GM12878 (cell line): ENCODE measurements around the gene CDPF1. TPM values are rescaled to one million over a fixed set of nuclear protein-coding genes. Genes with fewer than 3 reads are reported as not detected.

Experiments used
- ATAC-seq: fragments of 200-7000 bp; cut with Tn5 transposase; 3 replicates; pipeline ENCODE4 v1.9.1; 2020; ENCODE audit warnings: mild to moderate bottlenecking, moderate library complexity
- BruUV-seq: library from RNA; stranded (reverse); fragments of 400-500 nt; replicated peaks from 2 replicates; lab custom pipeline; 2021; lab: Mats Ljungman, UMichigan
- CTCF ChIA-PET: fragments of 300-600 bp; sonication (Branson Sonifier 250); formaldehyde crosslinking; extraction: SDS; loops from one replicate; lab custom pipeline; 2021; ENCODE audit warnings: inconsistent platforms; lab: Yijun Ruan, JAX
- POLR2A ChIA-PET: fragments of 350-600 bp; formaldehyde crosslinking; extraction: SDS; loops from one replicate; lab custom pipeline; 2021; ENCODE audit warnings: inconsistent platforms; lab: Charles Lee
- RAD21 ChIA-PET: fragments of 300-600 bp; sonication (Branson Sonifier 250); formaldehyde crosslinking; loops from one replicate; lab custom pipeline; 2023; ENCODE audit warnings: antibody characterized with exemption; ENCODE audit not compliant: unreplicated experiment; lab: Charles Lee
- SMC1A ChIA-PET: fragments of 300-600 bp; sonication (Branson Sonifier 250); formaldehyde crosslinking; loops from one replicate; lab custom pipeline; 2023; ENCODE audit not compliant: unreplicated experiment, uncharacterized antibody; lab: Charles Lee
- DNase-seq: peaks from one replicate; pipeline ENCODE4 v3.0.0-alpha.2; 2011; ENCODE audit warnings: low read depth, low spot score
- FAIRE-seq: peaks from 3 replicates; lab custom pipeline; 2011; peaks lifted over from hg19 to GRCh38; lab: Jason Lieb, UNC
- H2AFZ ChIP-seq: 2 replicates; pipeline ENCODE4 v1.6.0; 2011; ENCODE audit warnings: low read depth, low read length, control low read depth; ENCODE audit not compliant: control insufficient read depth
- H3K27ac ChIP-seq: 2 replicates; pipeline ENCODE4 v1.5.1; 2011; ENCODE audit warnings: control low read depth; ENCODE audit not compliant: control insufficient read depth, insufficient read depth
- H3K27me3 ChIP-seq, 2 experiments: replicated peaks in 1 of 2; 2 replicates each; pipeline versions ENCODE4 v1.6.0 to v1.6.1; 2011; ENCODE audit warnings: low read length in 1 of 2; ENCODE audit not compliant: control insufficient read depth in 2 of 2, insufficient read depth in 2 of 2
- H3K36me3 ChIP-seq, 2 experiments: 2 replicates each; pipeline ENCODE4 v1.5.1; 2011; ENCODE audit warnings: low read length in 1 of 2; ENCODE audit not compliant: control insufficient read depth in 2 of 2, insufficient read depth in 2 of 2
- H3K4me1 ChIP-seq: 2 replicates; pipeline ENCODE4 v1.6.1; 2011; ENCODE audit warnings: mild to moderate bottlenecking, low read length, moderate library complexity, mixed read lengths; ENCODE audit not compliant: control insufficient read depth, insufficient read depth
- H3K4me2 ChIP-seq: 2 replicates; pipeline ENCODE4 v1.6.0; 2011; ENCODE audit warnings: control low read depth; ENCODE audit not compliant: control insufficient read depth, insufficient read depth
- H3K4me3 ChIP-seq: fragments of 200-600 bp; sonication (generic); 2 replicates; pipeline ENCODE4 v1.5.1; 2016
- H3K79me2 ChIP-seq: 2 replicates; pipeline ENCODE4 v1.6.0; 2011; ENCODE audit warnings: low read length; ENCODE audit not compliant: control insufficient read depth, insufficient read depth
- H3K9ac ChIP-seq: 2 replicates; pipeline ENCODE4 v1.8.0; 2011; ENCODE audit warnings: low read length, control low read depth, mixed read lengths; ENCODE audit not compliant: control insufficient read depth, insufficient read depth
- H3K9me3 ChIP-seq: replicated peaks from 3 replicates; pipeline ENCODE4 v1.5.1; 2011; ENCODE audit warnings: mild to moderate bottlenecking, low read length; ENCODE audit not compliant: control insufficient read depth, insufficient read depth
- H4K20me1 ChIP-seq: 2 replicates; pipeline ENCODE4 v1.6.0; 2011; ENCODE audit not compliant: control insufficient read depth, insufficient read depth
- IRF4 ChIP-seq: IDR thresholded peaks from 2 replicates; pipeline ENCODE4 v1.6.1; 2011; ENCODE audit warnings: low read depth, low read length
- ZBED1 ChIP-seq: IDR thresholded peaks from 2 replicates; pipeline ENCODE4 v1.6.1; 2016; ENCODE audit warnings: borderline replicate concordance
- WGBS: methylation state at CpG from one replicate; pipeline ENCODE4 v1.1.6; 2016; ENCODE audit warnings: low lambda C conversion rate; ENCODE audit not compliant: insufficient replicate concordance, insufficient coverage; ENCODE audit errors: missing lambda C conversion rate; 5-methylcytosine and 5-hydroxymethylcytosine counted together
- in situ Hi-C: fragments of 300-500 bp; cut with MboI; formaldehyde crosslinking; loops from 9 replicates; pipeline ENCODE4 v1.14.3; 2018; ENCODE audit warnings: mixed read lengths
- intact Hi-C: fragments of 100-400 bp; cut with micrococcal nuclease; formaldehyde crosslinking; loops from one replicate; pipeline ENCODE4 v1.14.2; 2022; ENCODE audit not compliant: unreplicated experiment
- polyA plus RNA-seq, 11 experiments: library from polyadenylated mRNA; depleted of rRNA in 4 of 11; unstranded in 6 of 11; stranded (reverse) in 5 of 11; fragments of >200 nt; fragmentation: Nextera tagmentation in 4 of 11; fragmentation: Illumina TruSeq in 1 of 11; extraction: Ambion mirVana in 4 of 11; extraction: Trizol in 1 of 11; gene quantifications; 1 replicate in 1 of 11; 2 replicates in 10 of 11; pipeline versions ENCODE4 v1.2.1 to v1.2.3, GENCODE V29; 2011 to 2016; ENCODE audit warnings: inconsistent platforms in 2 of 11, missing spikeins in 2 of 11, low read depth in 1 of 11
- total RNA-seq, 4 experiments: library from RNA; depleted of rRNA in 3 of 4; stranded (reverse); fragments of >200 nt in 3 of 4; fragmentation: Illumina TruSeq in 1 of 4; extraction: Trizol in 1 of 4; gene quantifications; 2 replicates each; pipeline versions ENCODE4 v1.2.1 to v1.2.3, GENCODE V29; 2013 to 2021

Gene CDPF1
- total and polyA plus RNA-seq, 10 of the 15 experiments (the other 5 are each of a cell fraction or from before 2014, with no cell fraction given): 1.0 to 22.4 (median 7.9) TPM

GRCh38 chr22:46240907-46241306 lies 9.2 kb downstream of the CDPF1 start:
- FAIRE-seq (no peak), ATAC-seq (no peak), DNase-seq (no peak)
- Histone ChIP-seq H3K4me1 (peaks cover 6% of the 10 kb centered on the region), H3K4me2 (no peak overlapping the region), H3K79me2 (no peaks in the 10 kb centered on the region), H3K4me3 (no peak overlapping the region), H2AFZ (no peak overlapping the region), H3K9ac (no peak overlapping the region), H3K9me3 (no peaks in the 10 kb centered on the region), H4K20me1 (no peaks in the 10 kb centered on the region), H3K36me3 (no peaks in the 10 kb centered on the region), H3K27ac (no peak overlapping the region), H3K27me3 (no peaks in the 10 kb centered on the region)
- SMC1A ChIA-PET: interaction anchor here (0.8 to 1.1 kb wide), 2 partner anchors 19 to 35 kb away, joined by 3 read pairs; no protein-coding TSS in a partner anchor
- RAD21 ChIA-PET: no interaction called here
- TF ChIP-seq IRF4: no peak
- intact Hi-C loops (no loop called here), in situ Hi-C loops (no loop called here)
- 97% methylated on average over 7 of the region's 7 CpGs for WGBS
- BruUV-seq: no TSS peak
- CTCF ChIA-PET: interaction anchor here (0.5 kb wide), 1 partner anchor 1115 kb away, joined by 3 read pairs; no protein-coding TSS in a partner anchor
- POLR2A ChIA-PET: no interaction called here

- H3K36me3 ChIP-seq: no peaks in the 10 kb centered on the region
- H3K9me3 ChIP-seq: no peaks in the 10 kb centered on the region
- POLR2A ChIA-PET: no interaction called here
- H3K4me1 ChIP-seq: peaks cover 6% of the 10 kb centered on the region
- H3K27me3 ChIP-seq: no peaks in the 10 kb centered on the region
- TF ChIP-seq ZBED1: no peak
- no peaks in the 10 kb centered on the region for H4K20me1 ChIP-seq
- no peak for ATAC-seq
- H3K4me2 ChIP-seq: no peak overlapping the region
- H3K9ac ChIP-seq: no peak overlapping the region
- no peak overlapping the region for H2AFZ ChIP-seq
- no peak overlapping the region for H3K27ac ChIP-seq
- SMC1A ChIA-PET: no interaction called here
- BruUV-seq: no TSS peak
- WGBS: 90% methylated on average over 6 of the region's 6 CpGs
- CTCF ChIA-PET: no interaction called here
- in situ Hi-C loops: no loop called here
- no peaks in the 10 kb centered on the region for H3K79me2 ChIP-seq
- intact Hi-C loops: no loop called here
- H3K4me3 ChIP-seq: no peak overlapping the region
- DNase-seq: no peak
- RAD21 ChIA-PET: no interaction called here
- no peak for FAIRE-seq
Measured at GRCh38 chr22:46240506-46240905, 9.6 kb downstream of the CDPF1 start.
